Measurements from ENCODE around the gene TMED8. TPM values are rescaled to one million over a fixed set of nuclear protein-coding genes. Genes with fewer than 3 reads are reported as not detected.

Gene TMED8
- total RNA-seq, 1 experiment from 2014 or later, result 14.2 TPM

- TF ChIP-seq FOXP4 (CRISPR knock-in tag; IDR thresholded peaks at IDR 0.05) (no peak), HMGA2 (CRISPR knock-in tag; IDR thresholded peaks at IDR 0.05) (no peak), ERG (CRISPR knock-in tag; IDR thresholded peaks at IDR 0.05) (no peak), JUN (CRISPR knock-in tag; IDR thresholded peaks at IDR 0.05) (no peak), AR (CRISPR knock-in tag; IDR thresholded peaks at IDR 0.05) (no peak)
Measured at GRCh38 chr14:77329872-77330271, 47.0 kb downstream of the TMED8 start (continued).

- CTCF ChIA-PET, result interaction anchor here (1.3 to 1.7 kb wide), 2 partner anchors 12 to 146 kb away, joined by 5 to 8 read pairs; no protein-coding TSS in a partner anchor
- H3K4me1 Mint-ChIP-seq, result peaks cover 33% of the 10 kb centered on the region
- DNase-seq (ENCODE audit: low spot score) (no peak), ATAC-seq (no peak)
- POLR2A ChIA-PET, result no interaction called here
- no peaks in the 10 kb centered on the region for H3K27me3 Mint-ChIP-seq (ENCODE audit: low read depth)
- no peak overlapping the region for H3K4me3 Mint-ChIP-seq
- TF ChIP-seq ELF4 (CRISPR knock-in tag; IDR thresholded peaks at IDR 0.05; ENCODE audit: low read depth), result no peak
- no peak for TF ChIP-seq KAT7 (CRISPR knock-in tag; IDR thresholded peaks at IDR 0.05; ENCODE audit: borderline replicate concordance)
- no peak for TF ChIP-seq ZNF263 (CRISPR knock-in tag; IDR thresholded peaks at IDR 0.05; ENCODE audit: low read depth)
- no peak overlapping the region for H3K27ac Mint-ChIP-seq
- H3K9me3 Mint-ChIP-seq, result no peaks in the 10 kb centered on the region
- no peaks in the 10 kb centered on the region for H3K36me3 Mint-ChIP-seq
Measured at GRCh38 chr14:77327111-77327510, 49.8 kb downstream of the TMED8 start.

GRCh38 chr14:77325746-77326094 is 51.2 kb downstream of the TMED8 start:
- ChIA-PET POLR2A (no interaction called here), CTCF (interaction anchor here (0.7 to 2.1 kb wide), 7 partner anchors 10 to 144 kb away, joined by 3 to 15 read pairs (median 4); partner anchors contain the start of gene VIPAS39)
- H3K27me3 Mint-ChIP-seq (ENCODE audit: low read depth), result no peaks in the 10 kb centered on the region; the same call in 1 of the 2 replicates
- peaks cover 38% of the 10 kb centered on the region for H3K4me1 Mint-ChIP-seq
- peak overlapping the region; percentile 67 for H3K27ac Mint-ChIP-seq
- DNase-seq (ENCODE audit: low spot score), result no peak
- peak; percentile 7 for ATAC-seq
- no peaks in the 10 kb centered on the region for H3K9me3 Mint-ChIP-seq
- no peak overlapping the region for H3K4me3 Mint-ChIP-seq
- H3K36me3 Mint-ChIP-seq, result no peaks in the 10 kb centered on the region
- TF ChIP-seq SP1 (CRISPR knock-in tag; conservative IDR thresholded peaks at IDR 0.05) (no peak), SMAD3 (CRISPR knock-in tag; IDR thresholded peaks at IDR 0.05; ENCODE audit: borderline replicate concordance) (no peak), E2F4 (CRISPR knock-in tag; IDR thresholded peaks at IDR 0.05; ENCODE audit: borderline replicate concordance, low read depth) (no peak), SMAD4 (CRISPR knock-in tag; IDR thresholded peaks at IDR 0.05) (no peak), ZNF317 (CRISPR knock-in tag; IDR thresholded peaks at IDR 0.05; ENCODE audit: borderline replicate concordance, low read depth) (no peak), ELF4 (CRISPR knock-in tag; IDR thresholded peaks at IDR 0.05; ENCODE audit: low read depth) (no peak), NR1H2 (CRISPR knock-in tag; IDR thresholded peaks at IDR 0.05) (no peak), SOX15 (CRISPR knock-in tag; IDR thresholded peaks at IDR 0.05) (no peak), ZNF138 (CRISPR knock-in tag; conservative IDR thresholded peaks at IDR 0.05) (no peak), ZMAT4 (CRISPR knock-in tag; IDR thresholded peaks at IDR 0.05) (no peak), IRF1 (CRISPR knock-in tag; IDR thresholded peaks at IDR 0.05) (no peak), RELA (CRISPR knock-in tag; IDR thresholded peaks at IDR 0.05; ENCODE audit: borderline replicate concordance) (no peak), ERG (CRISPR knock-in tag; IDR thresholded peaks at IDR 0.05) (no peak), ZNF219 (CRISPR knock-in tag; IDR thresholded peaks at IDR 0.05; ENCODE audit: borderline replicate concordance) (no peak), STAT6 (CRISPR knock-in tag; conservative IDR thresholded peaks at IDR 0.05; ENCODE audit: low read depth) (no peak)

Data from WTC11 (cell line).